Activated T-helper 1 cell treated with anti-CD3 and anti-CD28 coated beads, Interleukin-12 subunit alpha, Interleukin-12 subunit beta, Interleukin-2, Interleukin-4 antibody, amounts not matched to agents 30 ng/mL and 10 ng/mL and 1 ng/mL, durations not matched to agents 14 hours and 24 hours and 36 hours (primary cell): ENCODE measurements around the gene HLA-DQA1. TPM values are rescaled to one million over a fixed set of nuclear protein-coding genes. Genes with fewer than 3 reads are reported as not detected.
A peak's percentile ranks its signal among the peaks of the same experiment; 100 is the strongest.
"Not testable (repeated sequence)": the region's sequence is repeated elsewhere in the genome, so short reads cannot be mapped to it uniquely, and the experiment has no call there.

Source experiments
- DNase-seq: peaks from one replicate; pipeline ENCODE4 v3.0.0; 2021; ENCODE audit warnings: low spot score
- H3K27ac Mint-ChIP-seq: one replicate; pipeline ENCODE4 v1.8.0; 2021; ENCODE audit warnings: mild to moderate bottlenecking, mixed read lengths
- H3K27me3 Mint-ChIP-seq: one replicate; pipeline ENCODE4 v1.8.0; 2022; ENCODE audit warnings: mild to moderate bottlenecking, moderate library complexity, mixed read lengths; ENCODE audit not compliant: insufficient read depth
- H3K36me3 Mint-ChIP-seq: one replicate; pipeline ENCODE4 v1.8.0; 2021; ENCODE audit warnings: low read depth, mixed read lengths
- H3K4me1 Mint-ChIP-seq: one replicate; pipeline ENCODE4 v1.8.0; 2021; ENCODE audit warnings: low read depth, mixed read lengths
- H3K4me3 Mint-ChIP-seq: one replicate; pipeline ENCODE4 v1.8.0; 2021; ENCODE audit warnings: mild to moderate bottlenecking, moderate library complexity, mixed read lengths
- H3K9me3 Mint-ChIP-seq: one replicate; pipeline ENCODE4 v1.8.0; 2021; ENCODE audit warnings: mixed read lengths
- intact Hi-C: fragments of 100-400 bp; cut with micrococcal nuclease; formaldehyde crosslinking; loops from one replicate; pipeline ENCODE4 v1.15.1; 2024
- total RNA-seq: library from RNA; stranded (reverse); gene quantifications from 2 replicates; pipeline ENCODE4 v1.2.3, GENCODE V29; 2022

HLA-DQA1 gene
- total RNA-seq, 1 donor from 2014 or later = 12.5 TPM

DNA sequence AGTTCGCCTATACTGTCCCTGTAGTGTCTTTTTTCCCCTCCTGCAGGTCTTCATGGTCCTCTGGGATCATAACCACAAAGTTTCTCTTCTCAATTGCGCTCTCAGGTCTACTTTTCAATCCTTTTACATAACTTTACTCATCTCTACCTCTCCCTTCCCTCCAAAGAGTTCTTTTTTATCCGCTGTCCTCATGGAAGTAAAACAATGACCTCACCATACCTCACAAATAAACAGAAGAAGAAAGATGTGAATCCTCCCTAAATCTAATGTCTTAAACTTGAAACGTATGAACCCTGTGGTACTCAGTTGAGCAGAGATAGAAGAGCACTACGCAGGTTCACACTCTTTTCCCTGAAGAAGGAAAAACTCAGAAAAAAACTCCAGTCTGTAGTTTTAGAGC is 12.1 kb upstream of the HLA-DQA1 start:
- Mint-ChIP-seq H3K36me3 (peaks cover 3% of the 10 kb centered on the region), H3K4me3 (no peak overlapping the region), H3K27me3 (no peaks in the 10 kb centered on the region), H3K9me3 (peaks cover 3% of the 10 kb centered on the region), H3K27ac (peak overlapping the region; percentile 30), H3K4me1 (peaks cover 51% of the 10 kb centered on the region)
- intact Hi-C loops = loop anchor here (10.0 kb wide), 1 partner anchor 190 kb away; the partner anchor contains the start of gene HLA-DRA
- DNase-seq = no peak

DNA sequence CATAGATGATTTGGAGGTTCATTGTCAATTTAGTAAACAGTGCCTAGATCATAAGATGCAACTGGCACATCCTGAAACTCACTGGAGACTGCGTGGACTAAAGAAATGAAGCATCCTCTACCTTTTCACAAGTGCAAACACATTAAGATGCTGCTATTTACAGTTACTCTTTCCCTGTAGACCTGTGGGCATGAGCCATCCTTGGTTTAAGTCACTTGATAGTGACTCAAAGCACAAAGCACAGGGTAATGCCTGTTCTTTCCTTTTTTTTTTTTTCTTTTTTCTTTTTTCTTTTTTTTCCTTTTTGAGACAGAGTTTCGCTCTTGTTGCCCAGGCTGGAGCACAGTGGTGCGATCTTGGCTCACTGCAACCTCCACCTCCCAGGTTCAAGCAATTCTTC is 10.0 kb upstream of the HLA-DQA1 start:
- DNase-seq = no peak
- no peak overlapping the region for H3K27ac Mint-ChIP-seq
- peaks cover 5% of the 10 kb centered on the region for H3K9me3 Mint-ChIP-seq
- H3K27me3 Mint-ChIP-seq = no peaks in the 10 kb centered on the region
- H3K36me3 Mint-ChIP-seq = no peaks in the 10 kb centered on the region
- intact Hi-C loops = loop anchor here (10.0 kb wide), 1 partner anchor 192 kb away; the partner anchor contains the start of gene HLA-DRA
- H3K4me1 Mint-ChIP-seq = peaks cover 35% of the 10 kb centered on the region
- no peak overlapping the region for H3K4me3 Mint-ChIP-seq

DNA sequence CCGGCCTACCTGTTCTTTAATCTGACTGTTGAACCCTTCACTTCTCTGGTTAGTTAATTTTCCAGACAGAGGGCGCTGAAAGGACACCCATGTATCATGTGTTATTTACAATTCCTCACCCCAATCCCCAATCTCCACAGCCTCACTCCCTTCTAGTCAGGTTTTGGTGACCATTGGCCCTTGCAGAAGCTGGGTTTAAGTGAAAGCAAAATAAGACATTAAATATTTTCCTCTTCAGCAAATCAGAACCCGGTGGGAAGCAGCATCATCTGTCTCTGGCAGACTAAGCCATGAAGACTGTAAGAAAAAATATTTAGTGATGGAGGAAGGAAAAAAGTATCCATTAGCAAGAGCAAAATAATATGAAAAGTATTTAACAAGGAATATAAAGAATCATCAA is 9.4 kb upstream of the HLA-DQA1 start:
- intact Hi-C loops = loop anchor here (10.0 kb wide), 1 partner anchor 193 kb away; the partner anchor contains the start of gene HLA-DRA
- H3K4me1 Mint-ChIP-seq = peaks cover 29% of the 10 kb centered on the region
- H3K4me3 Mint-ChIP-seq = no peak overlapping the region
- H3K27me3 Mint-ChIP-seq = no peaks in the 10 kb centered on the region
- peak overlapping the region; percentile 69 for H3K27ac Mint-ChIP-seq
- DNase-seq = peak; percentile 44
- no peaks in the 10 kb centered on the region for H3K36me3 Mint-ChIP-seq
- peaks cover 5% of the 10 kb centered on the region for H3K9me3 Mint-ChIP-seq

DNA sequence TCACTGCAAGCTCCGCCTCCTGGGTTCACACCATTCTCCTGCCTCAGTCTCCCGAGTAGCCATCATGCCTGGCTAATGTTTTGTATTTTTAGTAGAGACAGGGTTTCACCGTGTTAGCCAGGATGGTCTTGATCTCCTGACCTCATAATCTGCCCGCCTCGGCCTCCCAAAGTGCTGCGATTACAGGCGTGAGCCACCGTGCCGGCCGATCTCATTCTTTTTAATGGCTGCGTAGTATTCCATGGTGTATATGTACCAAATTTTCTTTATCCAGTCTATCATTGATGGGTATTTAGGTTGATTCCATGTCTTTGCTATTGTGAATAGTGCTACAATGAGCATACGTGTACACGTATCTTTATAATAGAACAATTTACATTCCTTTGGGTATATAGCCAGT is 7.4 kb upstream of the HLA-DQA1 start:
- DNase-seq, H3K27me3 Mint-ChIP-seq, H3K4me3 Mint-ChIP-seq, H3K27ac Mint-ChIP-seq, H3K9me3 Mint-ChIP-seq, H3K36me3 Mint-ChIP-seq: not testable (repeated sequence)
- peaks cover 23% of the 10 kb centered on the region for H3K4me1 Mint-ChIP-seq
- intact Hi-C loops = loop anchor here (10.0 kb wide), 1 partner anchor 195 kb away; the partner anchor contains the start of gene HLA-DRA

DNA sequence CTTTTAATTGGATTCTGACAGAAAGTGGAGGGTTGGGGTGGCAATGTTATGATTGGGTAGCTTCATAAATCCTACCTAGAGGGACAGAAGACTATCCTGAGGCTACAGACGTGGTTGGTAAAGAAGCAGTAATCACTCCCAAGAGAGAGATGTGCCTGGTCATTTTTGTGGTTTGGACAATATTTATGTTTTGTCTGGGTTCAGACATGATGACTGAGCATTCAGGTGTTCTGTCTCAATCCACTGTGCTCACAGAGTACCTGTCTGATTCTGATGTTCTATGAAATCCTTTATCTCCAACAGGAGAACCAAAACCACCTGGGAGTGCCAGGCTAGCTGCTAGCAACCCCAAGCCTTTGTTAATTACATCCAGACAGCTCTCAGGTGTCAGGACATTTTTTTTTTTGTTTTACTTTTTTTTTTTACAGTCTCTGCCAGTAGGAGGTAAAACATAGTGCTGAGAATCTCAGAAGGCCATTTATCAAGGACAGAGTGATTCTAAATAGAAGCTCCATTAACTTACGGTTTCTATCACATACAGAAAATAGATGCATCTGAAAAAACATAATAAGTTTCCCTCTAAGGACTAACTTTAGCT is 1.6 kb upstream of the HLA-DQA1 start:
- intact Hi-C loops = loop anchor here (5.0 kb wide), 1 partner anchor 107 kb away; the partner anchor contains the start of gene HLA-DQA2
- DNase-seq = no peak
- Mint-ChIP-seq H3K27ac (no peak overlapping the region), H3K36me3 (peaks cover 2% of the 10 kb centered on the region), H3K4me1 (peaks cover 30% of the 10 kb centered on the region), H3K4me3 (no peak overlapping the region), H3K9me3 (no peaks in the 10 kb centered on the region), H3K27me3 (peaks cover 16% of the 10 kb centered on the region)

DNA sequence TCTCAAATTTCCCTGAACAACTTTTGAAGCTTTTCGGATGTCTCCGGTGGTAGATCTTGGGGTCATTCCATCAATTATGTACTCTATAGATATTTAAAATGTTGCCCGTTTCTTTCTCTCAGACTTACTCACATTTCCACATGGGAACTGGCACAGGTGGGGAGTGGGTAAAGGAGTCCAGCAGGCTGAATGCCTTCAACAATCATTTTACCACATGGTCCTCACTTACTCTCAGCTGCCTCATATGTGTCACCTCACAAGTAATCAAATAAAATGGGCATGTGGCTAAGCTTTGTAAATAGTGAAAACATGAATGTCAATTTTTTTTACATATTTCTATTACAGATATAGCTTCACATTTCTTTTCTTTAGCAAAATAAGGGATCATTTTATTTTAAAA is 677 bp downstream of the HLA-DQA1 start:
- H3K27ac Mint-ChIP-seq = no peak overlapping the region
- peaks cover 16% of the 10 kb centered on the region for H3K27me3 Mint-ChIP-seq
- H3K4me3 Mint-ChIP-seq = peak overlapping the region; percentile 60
- DNase-seq = no peak
- no peaks in the 10 kb centered on the region for H3K9me3 Mint-ChIP-seq
- H3K4me1 Mint-ChIP-seq = peaks cover 52% of the 10 kb centered on the region
- peaks cover 3% of the 10 kb centered on the region for H3K36me3 Mint-ChIP-seq
- intact Hi-C loops = loop anchor here (5.0 kb wide), 1 partner anchor 104 kb away; the partner anchor contains the start of gene HLA-DQA2

DNA sequence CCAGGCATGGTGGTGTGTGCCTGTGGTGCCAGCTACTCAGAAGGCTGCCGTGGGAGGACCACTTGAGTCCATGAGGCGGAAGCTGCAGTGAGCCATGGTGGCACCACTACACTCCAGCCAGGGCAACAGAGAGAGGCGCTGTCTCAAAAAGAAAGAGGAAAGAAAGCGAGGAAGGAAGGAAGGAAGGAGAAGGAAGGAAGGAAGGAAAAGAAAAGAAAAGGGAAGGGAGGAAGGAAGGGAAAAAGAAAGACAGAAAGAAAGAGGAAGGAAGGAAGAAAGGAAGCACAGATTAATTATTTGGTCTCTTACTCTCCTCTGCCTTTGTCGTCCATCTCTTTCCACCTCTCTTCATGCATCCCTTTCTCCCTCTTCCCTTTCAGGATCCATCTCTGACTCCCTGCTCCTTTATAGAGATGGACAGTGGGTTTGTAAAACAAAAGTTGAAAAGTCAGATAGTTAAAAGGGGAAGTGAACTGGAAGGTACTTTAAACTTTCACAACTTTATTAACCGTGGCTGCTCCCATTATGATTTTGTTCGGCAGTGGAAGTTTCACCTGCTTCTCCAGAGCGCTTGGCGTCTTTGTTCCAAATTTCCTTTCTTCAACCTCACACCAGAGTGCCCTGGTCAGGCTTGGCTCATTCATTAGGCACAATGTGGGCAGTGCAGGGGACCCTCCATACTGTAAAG is 1.5 kb downstream of the HLA-DQA1 start:
- peaks cover 16% of the 10 kb centered on the region for H3K27me3 Mint-ChIP-seq
- H3K4me3 Mint-ChIP-seq = no peak overlapping the region
- no peaks in the 10 kb centered on the region for H3K9me3 Mint-ChIP-seq
- peaks cover 6% of the 10 kb centered on the region for H3K36me3 Mint-ChIP-seq
- peaks cover 52% of the 10 kb centered on the region for H3K4me1 Mint-ChIP-seq
- intact Hi-C loops = loop anchor here (5.0 kb wide), 1 partner anchor 104 kb away; the partner anchor contains the start of gene HLA-DQA2
- no peak for DNase-seq
- H3K27ac Mint-ChIP-seq = no peak overlapping the region

DNA sequence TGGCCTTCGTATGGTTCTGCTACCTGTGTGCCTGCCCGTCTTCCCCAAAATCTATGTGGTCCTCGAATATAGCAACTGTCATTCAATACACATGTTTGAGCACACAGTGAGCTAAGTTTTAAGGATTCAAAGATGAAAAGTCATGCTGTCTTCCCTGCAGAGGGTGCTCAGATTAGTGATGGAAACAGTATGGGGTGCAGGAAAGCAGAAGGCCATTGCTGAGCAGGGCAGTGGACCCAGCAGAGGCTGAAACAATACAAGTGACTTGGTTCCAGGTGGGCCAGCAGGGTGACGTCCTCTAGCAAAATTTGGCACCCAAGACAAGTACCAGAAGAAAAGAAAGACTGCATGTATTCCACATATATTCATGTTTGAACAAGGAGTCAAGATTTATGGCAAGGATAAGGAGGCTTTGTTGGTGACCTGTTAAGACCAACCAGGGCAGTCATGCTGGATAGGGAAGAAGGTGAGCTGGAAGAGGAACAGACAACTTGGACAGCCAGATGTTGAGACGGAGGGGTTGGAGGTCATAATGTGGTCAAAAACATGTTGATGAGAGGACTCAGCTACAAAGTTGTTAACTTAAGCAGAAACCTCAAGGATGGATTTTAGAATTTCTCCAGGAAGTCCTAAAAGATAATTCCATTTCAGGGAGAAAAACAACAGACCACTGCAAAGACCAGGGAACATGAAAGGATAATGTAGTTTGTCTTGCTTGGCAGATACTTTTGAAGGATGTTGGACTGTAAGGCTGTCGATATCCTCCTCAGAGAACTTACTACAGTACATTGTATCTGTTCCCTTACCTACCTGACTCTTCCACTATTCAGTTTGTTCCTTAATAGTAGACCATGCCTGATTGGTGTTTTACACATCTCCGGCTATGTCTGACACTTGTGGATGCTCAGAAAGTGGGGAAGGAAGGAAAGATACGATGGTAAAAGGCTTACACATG is 2.5 kb downstream of the HLA-DQA1 start:
- intact Hi-C loops = loop anchor here (5.0 kb wide), 1 partner anchor 103 kb away; the partner anchor contains the start of gene HLA-DQA2
- DNase-seq = no peak
- no peak overlapping the region for H3K27ac Mint-ChIP-seq
- H3K27me3 Mint-ChIP-seq = peaks cover 14% of the 10 kb centered on the region
- peak overlapping the region; percentile 6 for H3K4me3 Mint-ChIP-seq
- peaks cover 6% of the 10 kb centered on the region for H3K36me3 Mint-ChIP-seq
- H3K9me3 Mint-ChIP-seq = no peaks in the 10 kb centered on the region
- H3K4me1 Mint-ChIP-seq = peaks cover 44% of the 10 kb centered on the region

DNA sequence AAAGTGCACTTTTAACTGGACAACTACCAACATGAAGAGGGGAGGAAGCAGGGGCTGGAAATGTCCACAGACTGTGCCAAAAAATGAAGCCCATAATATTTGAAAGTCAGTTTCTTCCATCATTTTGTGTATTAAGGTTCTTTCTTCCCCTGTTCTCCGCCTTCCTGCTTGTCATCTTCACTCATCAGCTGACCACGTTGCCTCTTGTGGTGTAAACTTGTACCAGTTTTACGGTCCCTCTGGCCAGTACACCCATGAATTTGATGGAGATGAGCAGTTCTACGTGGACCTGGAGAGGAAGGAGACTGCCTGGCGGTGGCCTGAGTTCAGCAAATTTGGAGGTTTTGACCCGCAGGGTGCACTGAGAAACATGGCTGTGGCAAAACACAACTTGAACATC is 3.9 kb downstream of the HLA-DQA1 start:
- no peak overlapping the region for H3K27ac Mint-ChIP-seq
- peaks cover 9% of the 10 kb centered on the region for H3K36me3 Mint-ChIP-seq
- H3K27me3 Mint-ChIP-seq = peaks cover 4% of the 10 kb centered on the region
- H3K9me3 Mint-ChIP-seq = no peaks in the 10 kb centered on the region
- H3K4me3 Mint-ChIP-seq = no peak overlapping the region
- no peak for DNase-seq
- intact Hi-C loops = no loop called here
- H3K4me1 Mint-ChIP-seq = peaks cover 44% of the 10 kb centered on the region

DNA sequence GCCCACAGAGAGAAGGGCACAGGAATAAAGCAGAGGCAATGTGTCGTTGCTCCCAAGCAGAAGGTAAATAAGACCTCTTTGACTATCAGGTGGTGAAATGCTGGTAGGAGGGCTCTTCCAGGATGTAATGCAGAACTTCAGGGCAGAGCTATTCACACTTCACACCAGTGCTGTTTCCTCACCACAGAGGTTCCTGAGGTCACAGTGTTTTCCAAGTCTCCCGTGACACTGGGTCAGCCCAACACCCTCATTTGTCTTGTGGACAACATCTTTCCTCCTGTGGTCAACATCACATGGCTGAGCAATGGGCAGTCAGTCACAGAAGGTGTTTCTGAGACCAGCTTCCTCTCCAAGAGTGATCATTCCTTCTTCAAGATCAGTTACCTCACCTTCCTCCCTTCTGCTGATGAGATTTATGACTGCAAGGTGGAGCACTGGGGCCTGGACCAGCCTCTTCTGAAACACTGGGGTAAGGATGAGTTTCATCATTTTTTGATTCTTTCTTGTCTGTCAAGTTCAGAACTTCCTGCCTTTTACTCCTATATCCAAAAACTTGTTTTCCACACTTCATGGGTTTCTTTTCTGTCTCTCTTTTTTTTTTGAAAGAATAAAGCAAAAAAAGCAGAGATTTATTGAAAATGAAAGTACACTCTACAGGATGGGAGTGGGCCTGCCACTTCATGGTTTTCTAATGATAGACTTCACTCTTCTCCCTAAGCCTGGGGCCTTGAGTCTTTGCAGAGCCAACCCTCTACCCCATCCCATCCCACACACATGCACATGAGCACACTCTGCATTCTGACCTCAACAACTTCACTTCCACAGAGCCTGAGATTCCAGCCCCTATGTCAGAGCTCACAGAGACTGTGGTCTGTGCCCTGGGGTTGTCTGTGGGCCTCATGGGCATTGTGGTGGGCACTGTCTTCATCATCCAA is 4.8 kb downstream of the HLA-DQA1 start:
- Mint-ChIP-seq H3K4me1 (peaks cover 41% of the 10 kb centered on the region), H3K27ac (peak overlapping the region; percentile 16), H3K36me3 (peaks cover 11% of the 10 kb centered on the region)
- H3K9me3 Mint-ChIP-seq, DNase-seq, intact Hi-C loops, H3K4me3 Mint-ChIP-seq, H3K27me3 Mint-ChIP-seq: not testable (repeated sequence)

DNA sequence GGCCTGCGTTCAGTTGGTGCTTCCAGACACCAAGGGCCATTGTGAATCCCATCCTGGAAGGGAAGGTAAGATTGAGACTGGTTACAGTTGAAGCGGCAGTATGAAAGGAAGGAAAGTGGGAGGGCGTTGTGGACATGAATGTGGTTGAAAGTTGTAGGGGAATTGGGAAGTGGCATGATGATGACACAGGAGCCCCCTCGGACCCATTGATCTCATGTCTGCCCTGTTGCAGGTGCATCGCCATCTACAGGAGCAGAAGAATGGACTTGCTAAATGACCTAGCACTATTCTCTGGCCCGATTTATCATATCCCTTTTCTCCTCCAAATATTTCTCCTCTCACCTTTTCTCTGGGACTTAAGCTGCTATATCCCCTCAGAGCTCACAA is 5.5 kb downstream of the HLA-DQA1 start:
- Mint-ChIP-seq H3K9me3 (no peaks in the 10 kb centered on the region), H3K4me1 (peaks cover 36% of the 10 kb centered on the region), H3K4me3 (no peak overlapping the region), H3K27ac (no peak overlapping the region), H3K27me3 (peaks cover 2% of the 10 kb centered on the region), H3K36me3 (peaks cover 11% of the 10 kb centered on the region)
- intact Hi-C loops = no loop called here
- DNase-seq = no peak

DNA sequence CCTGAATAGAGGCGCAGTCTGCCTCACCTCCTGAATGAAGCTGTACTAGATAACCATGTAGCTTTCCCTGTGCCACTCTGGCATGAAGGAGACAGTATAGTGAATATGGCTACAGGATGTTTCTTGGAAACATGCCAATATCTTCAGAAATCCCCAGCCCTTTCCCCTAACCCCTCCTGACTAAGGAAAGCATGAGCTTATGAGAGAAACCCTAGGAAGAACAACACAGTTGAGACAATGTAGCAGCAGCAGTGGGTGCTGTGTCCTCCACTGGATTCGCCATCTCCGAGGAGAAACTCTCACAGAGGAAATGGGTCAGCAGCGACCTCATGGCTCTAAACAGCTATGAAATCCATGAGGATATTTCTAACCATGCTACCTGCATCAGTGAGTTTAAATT is 6.7 kb downstream of the HLA-DQA1 start:
- Mint-ChIP-seq H3K4me3 (no peak overlapping the region), H3K27me3 (peaks cover 2% of the 10 kb centered on the region), H3K36me3 (peaks cover 11% of the 10 kb centered on the region), H3K27ac (no peak overlapping the region), H3K4me1 (peaks cover 36% of the 10 kb centered on the region), H3K9me3 (no peaks in the 10 kb centered on the region)
- DNase-seq = no peak
- intact Hi-C loops = no loop called here
